GM10248 (cell line): ENCODE results near the gene ENPP6.

ENCODE experiments used
- CTCF ChIA-PET: fragments of 300-600 bp; sonication (Branson Sonifier 250); formaldehyde crosslinking; extraction: SDS; loops from one replicate; lab custom pipeline; 2021; ENCODE audit warnings: antibody characterized with exemption; lab: Yijun Ruan, JAX
- POLR2A ChIA-PET: fragments of 350-650 bp; sonication (Branson Sonifier 250); formaldehyde crosslinking; extraction: SDS; loops from one replicate; lab custom pipeline; 2020; ENCODE audit warnings: antibody characterized with exemption; lab: Yijun Ruan, JAX
- DNase-seq: peaks from one replicate; pipeline ENCODE4 v3.0.0; 2012; ENCODE audit errors: extremely low spot score
- TF ChIP-seq, protein P1 (sequence below): IDR thresholded peaks from 2 replicates; pipeline ENCODE4 v1.5.1; 2012; ENCODE audit warnings: mild to moderate bottlenecking, low read depth; ENCODE audit errors: extremely low read depth, missing control alignments, control extremely low read depth

ENPP6 gene

DNA sequence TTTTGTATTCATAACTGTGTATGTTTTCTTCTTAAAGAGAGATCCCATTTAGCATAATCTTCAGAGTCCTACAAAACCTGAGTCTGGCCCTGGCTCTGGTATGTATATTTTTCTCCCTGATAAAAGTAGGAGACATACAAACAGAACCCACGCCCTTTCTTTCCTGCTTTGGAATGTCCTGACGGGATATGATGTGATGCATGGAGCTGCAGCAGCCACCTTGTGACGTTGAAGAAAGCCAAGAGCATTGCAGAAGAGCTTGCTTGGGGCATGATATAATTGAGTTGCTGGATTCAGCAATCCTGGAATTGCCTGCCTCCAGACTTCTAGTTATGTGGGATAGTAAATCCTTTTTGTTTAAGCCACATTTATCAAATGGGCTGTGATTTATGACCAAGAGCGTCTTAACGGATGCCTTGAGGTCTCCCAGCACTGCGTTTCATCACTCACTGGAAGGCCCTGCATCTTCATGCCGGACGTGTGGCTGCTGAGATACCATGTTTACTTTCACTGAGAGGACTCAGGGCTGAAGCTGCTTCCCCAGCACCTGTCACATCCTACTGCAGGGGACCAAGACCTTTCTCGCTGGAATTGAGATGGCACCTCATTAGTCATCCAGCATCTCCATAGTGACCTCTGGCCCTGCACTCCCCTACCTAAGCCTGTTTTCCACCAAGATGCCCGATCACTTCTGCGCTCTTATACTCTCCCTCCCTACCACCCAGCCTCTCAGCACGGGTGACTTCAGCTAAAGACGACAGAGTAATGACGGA is 107.0 kb downstream of the ENPP6 start:
- TF ChIP-seq, protein P1, sequence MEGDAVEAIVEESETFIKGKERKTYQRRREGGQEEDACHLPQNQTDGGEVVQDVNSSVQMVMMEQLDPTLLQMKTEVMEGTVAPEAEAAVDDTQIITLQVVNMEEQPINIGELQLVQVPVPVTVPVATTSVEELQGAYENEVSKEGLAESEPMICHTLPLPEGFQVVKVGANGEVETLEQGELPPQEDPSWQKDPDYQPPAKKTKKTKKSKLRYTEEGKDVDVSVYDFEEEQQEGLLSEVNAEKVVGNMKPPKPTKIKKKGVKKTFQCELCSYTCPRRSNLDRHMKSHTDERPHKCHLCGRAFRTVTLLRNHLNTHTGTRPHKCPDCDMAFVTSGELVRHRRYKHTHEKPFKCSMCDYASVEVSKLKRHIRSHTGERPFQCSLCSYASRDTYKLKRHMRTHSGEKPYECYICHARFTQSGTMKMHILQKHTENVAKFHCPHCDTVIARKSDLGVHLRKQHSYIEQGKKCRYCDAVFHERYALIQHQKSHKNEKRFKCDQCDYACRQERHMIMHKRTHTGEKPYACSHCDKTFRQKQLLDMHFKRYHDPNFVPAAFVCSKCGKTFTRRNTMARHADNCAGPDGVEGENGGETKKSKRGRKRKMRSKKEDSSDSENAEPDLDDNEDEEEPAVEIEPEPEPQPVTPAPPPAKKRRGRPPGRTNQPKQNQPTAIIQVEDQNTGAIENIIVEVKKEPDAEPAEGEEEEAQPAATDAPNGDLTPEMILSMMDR: no peak
- ChIA-PET CTCF (no interaction called here), POLR2A (no interaction called here)
- no peak for DNase-seq

DNA sequence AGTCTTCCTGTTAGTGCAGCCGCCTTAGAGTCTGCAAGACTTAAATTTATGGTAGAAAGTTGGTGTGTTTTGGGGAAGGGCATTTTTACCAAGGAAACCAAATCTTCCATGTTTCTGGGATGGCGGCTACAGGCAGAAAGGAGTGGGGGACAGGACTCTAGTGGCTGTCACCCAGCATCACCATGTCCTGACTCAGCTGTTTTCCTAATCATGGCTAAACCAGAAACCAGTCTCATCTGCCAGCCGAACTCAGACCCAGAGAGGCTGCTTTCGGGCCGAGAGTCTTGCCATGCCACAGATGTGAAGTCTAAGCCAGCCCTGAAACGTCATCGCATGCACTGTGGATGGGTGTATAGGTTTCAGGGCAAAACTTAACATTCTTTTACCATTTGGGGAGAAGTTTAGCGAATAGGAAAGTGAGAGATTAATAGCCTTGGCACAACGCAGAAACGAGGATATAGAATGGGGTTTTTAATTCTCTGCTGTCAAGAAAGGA is 109.6 kb downstream of the ENPP6 start:
- TF ChIP-seq, protein P1: no peak
- no peak for DNase-seq
- ChIA-PET POLR2A (no interaction called here), CTCF (no interaction called here)

DNA sequence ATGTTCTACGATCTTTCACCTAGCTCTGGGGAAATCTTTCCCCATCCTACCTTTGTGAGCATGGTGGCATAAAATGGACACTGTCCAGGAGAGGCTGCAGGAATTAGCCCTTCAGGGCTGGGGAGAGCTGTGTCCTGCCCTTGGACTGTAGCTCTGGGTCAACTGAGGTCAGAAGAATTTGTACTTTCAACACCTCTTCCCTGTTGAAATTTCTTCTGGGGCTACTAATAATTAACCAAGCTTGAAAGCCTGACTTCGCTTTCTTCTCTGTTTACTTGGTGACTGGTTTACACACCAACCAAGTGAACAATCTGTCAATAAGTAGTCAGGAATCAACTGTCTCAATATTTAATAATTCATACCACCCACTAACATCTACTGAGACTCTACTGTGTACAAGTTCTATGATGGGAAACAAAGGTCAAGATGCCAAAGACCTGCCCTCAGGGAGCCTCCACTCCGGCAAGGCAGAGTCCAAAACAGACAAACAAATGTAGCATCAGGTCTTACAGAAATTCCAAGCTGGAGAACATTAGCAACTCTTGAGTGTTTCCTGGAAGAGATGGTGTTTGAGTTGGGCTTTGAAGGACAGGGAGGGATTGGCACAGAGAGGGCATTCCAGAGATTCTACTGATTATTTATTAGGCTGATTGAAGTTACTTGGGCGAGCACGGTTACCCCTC is 113.1 kb downstream of the ENPP6 start:
- TF ChIP-seq, protein P1: no peak
- ChIA-PET POLR2A (no interaction called here), CTCF (interaction anchor here (1.4 kb wide), 1 partner anchor 8 kb away, joined by 3 read pairs; no protein-coding TSS in a partner anchor)
- no peak for DNase-seq

DNA sequence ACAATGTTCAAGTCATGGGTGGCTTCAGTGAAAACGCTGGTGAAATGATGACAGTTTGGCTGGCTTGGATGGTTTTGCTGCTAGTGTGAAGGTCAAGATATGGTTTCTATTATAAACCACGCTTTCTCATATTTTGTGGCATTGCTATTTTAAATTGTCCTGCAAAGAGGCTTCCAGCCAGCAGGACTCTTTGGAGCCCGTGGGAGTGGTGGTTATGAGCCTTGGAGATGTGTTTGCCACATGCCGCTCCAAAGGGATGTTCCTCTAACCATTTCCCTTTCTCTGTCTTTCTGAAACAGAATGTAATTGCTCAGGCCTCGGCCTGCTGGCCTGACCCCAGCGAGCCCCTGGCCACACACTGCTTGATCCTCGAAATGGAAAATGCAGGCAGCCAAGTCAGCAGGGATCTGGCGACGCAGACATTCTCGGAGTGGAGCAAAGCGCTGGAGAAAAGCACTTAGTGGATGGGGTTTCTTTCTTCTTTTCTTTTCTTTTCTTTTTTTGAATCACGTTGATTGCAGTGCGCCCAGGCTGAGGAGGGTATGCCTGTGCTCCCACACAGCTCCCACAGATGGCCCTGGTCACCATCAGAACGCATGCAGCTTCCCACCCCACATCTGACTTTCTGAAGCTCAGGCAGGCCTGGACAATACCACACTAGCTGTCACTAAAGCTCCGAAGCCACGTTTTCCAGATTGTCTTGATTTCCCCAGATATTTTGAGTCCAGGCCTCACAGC is 114.0 kb downstream of the ENPP6 start:
- TF ChIP-seq, protein P1: no peak
- ChIA-PET CTCF (interaction anchor here (1.4 kb wide), 1 partner anchor 8 kb away, joined by 3 read pairs; no protein-coding TSS in a partner anchor), POLR2A (no interaction called here)
- DNase-seq: no peak

DNA sequence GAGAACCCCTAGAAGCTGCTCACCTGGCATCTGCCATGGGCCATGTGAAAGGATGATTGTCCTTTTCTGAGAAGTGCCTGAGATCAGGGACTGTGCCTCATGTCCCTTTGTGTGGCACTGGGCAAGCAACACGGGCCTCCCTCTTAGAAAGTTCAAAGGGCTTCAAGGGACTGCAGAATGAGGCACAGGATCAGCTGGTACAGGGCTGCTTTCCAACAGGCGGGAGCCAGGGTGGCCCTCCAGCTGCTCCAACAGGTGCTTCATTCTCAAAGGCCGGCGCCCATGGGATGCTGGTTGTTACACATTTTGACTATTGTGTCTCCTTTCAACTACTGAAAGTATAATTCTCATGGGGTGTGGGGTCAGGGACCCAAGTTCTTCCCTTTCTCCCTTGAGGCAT is 114.7 kb downstream of the ENPP6 start:
- TF ChIP-seq, protein P1: no peak
- POLR2A ChIA-PET: no interaction called here
- DNase-seq: no peak
- CTCF ChIA-PET: no interaction called here

DNA sequence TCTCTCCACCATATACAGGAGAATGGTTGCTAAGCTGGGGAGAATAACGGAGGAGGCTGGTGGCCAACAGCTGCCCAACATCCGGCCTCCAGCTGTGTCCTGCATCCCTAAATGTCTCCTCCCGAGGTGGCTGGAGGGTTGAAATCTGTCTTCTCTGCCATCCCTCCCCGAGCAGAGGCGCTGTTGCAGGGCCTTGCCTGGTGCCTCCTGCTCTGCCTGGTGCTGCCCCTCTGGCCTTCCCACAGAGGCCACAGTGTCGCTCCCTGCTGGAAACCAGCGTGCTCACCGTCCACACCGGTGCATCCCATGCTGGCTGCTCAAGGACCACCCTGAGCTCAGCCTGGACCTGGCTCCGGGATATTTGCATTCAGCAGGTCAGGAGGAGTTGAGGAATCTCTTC is 115.2 kb downstream of the ENPP6 start:
- TF ChIP-seq, protein P1: no peak
- ChIA-PET CTCF (no interaction called here), POLR2A (no interaction called here)

More for the DNA sequence above, 115.2 kb downstream of the ENPP6 start:
- no peak for DNase-seq
